DND-41 (cell line): ENCODE results near the gene MACROH2A2.
"Not testable (repeated sequence)": the region's sequence is repeated elsewhere in the genome, so short reads cannot be mapped to it uniquely, and the experiment has no call there.

Experiments
- ATAC-seq: fragments of 200-7000 bp; cut with Tn5 transposase; 3 replicates; pipeline ENCODE4 v1.9.1; 2021; ENCODE audit warnings: low read depth; ENCODE audit not compliant: insufficient read depth
- DNase-seq: peaks from one replicate; pipeline ENCODE4 v3.0.0-alpha.2; 2020
- H2AFZ ChIP-seq: 2 replicates; pipeline ENCODE4 v1.6.0; 2012; ENCODE audit warnings: low read depth, low read length
- H3K27ac ChIP-seq: 2 replicates; pipeline ENCODE4 v1.5.1; 2012; ENCODE audit warnings: low read length, inconsistent platforms
- H3K27me3 ChIP-seq: fragments of 200-600 bp; sonication (generic); 2 replicates; pipeline ENCODE4 v1.6.0; 2012; ENCODE audit warnings: low read length, mild to moderate bottlenecking, inconsistent platforms; ENCODE audit not compliant: insufficient read depth, poor library complexity
- H3K36me3 ChIP-seq: 2 replicates; pipeline ENCODE4 v1.5.1; 2012; ENCODE audit warnings: low read length, inconsistent platforms; ENCODE audit not compliant: insufficient read depth
- H3K4me1 ChIP-seq: 2 replicates; pipeline ENCODE4 v1.5.1; 2012; ENCODE audit warnings: mild to moderate bottlenecking, low read length; ENCODE audit not compliant: insufficient read depth
- H3K4me2 ChIP-seq: 2 replicates; pipeline ENCODE4 v1.6.0; 2012; ENCODE audit warnings: mild to moderate bottlenecking, moderate library complexity, low read length, inconsistent platforms; ENCODE audit not compliant: insufficient read depth
- H3K4me3 ChIP-seq, 2 experiments: fragments of 200-600 bp in 1 of 2; shearing (Covaris generic) in 1 of 2; 2 replicates each; pipeline ENCODE4 v1.5.1; 2012 to 2016; ENCODE audit warnings: inconsistent platforms in 2 of 2, low read length in 2 of 2, mild to moderate bottlenecking in 2 of 2, low read depth in 1 of 2, moderate library complexity in 1 of 2
- H3K79me2 ChIP-seq: 2 replicates; pipeline ENCODE4 v1.6.0; 2012; ENCODE audit warnings: low read length, inconsistent platforms; ENCODE audit not compliant: insufficient read depth
- H3K9ac ChIP-seq: 2 replicates; pipeline ENCODE4 v1.6.0; 2012; ENCODE audit warnings: low read depth, mild to moderate bottlenecking, inconsistent platforms, low read length, moderate library complexity
- H3K9me3 ChIP-seq: 2 replicates; pipeline ENCODE4 v1.5.1; 2012; ENCODE audit warnings: low read length, moderate library complexity, mild to moderate bottlenecking, inconsistent platforms; ENCODE audit not compliant: insufficient read depth, severe bottlenecking
- H4K20me1 ChIP-seq: 2 replicates; pipeline ENCODE4 v1.6.0; 2012; ENCODE audit warnings: low read length; ENCODE audit not compliant: insufficient read depth
- CTCF ChIP-seq: IDR thresholded peaks from 2 replicates; pipeline ENCODE4 v1.5.1; 2012; ENCODE audit warnings: borderline replicate concordance, low read length, moderate library complexity, mild to moderate bottlenecking; ENCODE audit not compliant: poor library complexity, severe bottlenecking; ENCODE audit errors: extremely low read depth
- EZH2 ChIP-seq: IDR thresholded peaks from 3 replicates; pipeline ENCODE4 v1.6.1; 2012; ENCODE audit warnings: borderline replicate concordance, low read depth, mild to moderate bottlenecking, moderate library complexity, low read length, inconsistent platforms; ENCODE audit not compliant: severe bottlenecking

MACROH2A2 gene

GRCh38 chr10:70147259-70147625 is 94.6 kb downstream of the MACROH2A2 start:
- H3K4me3 ChIP-seq: peak overlapping the region in 1 of 2 experiments; percentile 95; a peak in 3 of 4 replicates

GRCh38 chr10:70148516-70148915 is 95.9 kb downstream of the MACROH2A2 start:
- TF ChIP-seq CTCF: no peak
- TF ChIP-seq EZH2: no peak
- peaks cover 49% of the 10 kb centered on the region for H3K4me1 ChIP-seq
- H2AFZ ChIP-seq: no peak overlapping the region
- no peak overlapping the region for H3K4me3 ChIP-seq
- H3K9ac ChIP-seq: peak overlapping the region; percentile 27; the same call in 1 of the 2 replicates
- no peaks in the 10 kb centered on the region for H3K27me3 ChIP-seq
- H3K4me2 ChIP-seq: peak overlapping the region; percentile 95
- no peak overlapping the region for H3K27ac ChIP-seq
- H3K9me3 ChIP-seq: no peaks in the 10 kb centered on the region
- peaks cover 37% of the 10 kb centered on the region for H3K79me2 ChIP-seq
- H3K36me3 ChIP-seq: peaks cover 53% of the 10 kb centered on the region
- DNase-seq (no peak), ATAC-seq (no peak)
- H4K20me1 ChIP-seq: peaks cover 17% of the 10 kb centered on the region

More at GRCh38 chr10:70147259-70147625, 94.6 kb downstream of the MACROH2A2 start:
- Histone ChIP-seq H3K4me1 (peaks cover 51% of the 10 kb centered on the region), H3K27ac (peak overlapping the region; percentile 68), H4K20me1 (peaks cover 27% of the 10 kb centered on the region), H3K79me2 (peaks cover 40% of the 10 kb centered on the region), H3K4me2 (peak overlapping the region; percentile 95), H3K9me3 (no peaks in the 10 kb centered on the region), H3K9ac (peak overlapping the region; percentile 92), H2AFZ (peak overlapping the region; percentile 70; the same call in 1 of the 2 replicates), H3K36me3 (peaks cover 47% of the 10 kb centered on the region), H3K27me3 (no peaks in the 10 kb centered on the region)
- no peak for TF ChIP-seq CTCF
- DNase-seq (no peak), ATAC-seq (no peak)

GRCh38 chr10:70155255-70155838 is 102.7 kb downstream of the MACROH2A2 start:
- H3K4me2 ChIP-seq: no peak overlapping the region
- H3K9ac ChIP-seq: no peak overlapping the region
- no peak overlapping the region for H2AFZ ChIP-seq
- peaks cover 10% of the 10 kb centered on the region; the same call in 1 of the 2 replicates for H4K20me1 ChIP-seq
- H3K36me3 ChIP-seq: peaks cover 99% of the 10 kb centered on the region
- H3K9me3 ChIP-seq: no peaks in the 10 kb centered on the region
- DNase-seq: no peak
- no peak for ATAC-seq
- H3K79me2 ChIP-seq: peaks cover 28% of the 10 kb centered on the region
- H3K27ac ChIP-seq: no peak overlapping the region
- TF ChIP-seq EZH2: no peak
- no peak for TF ChIP-seq CTCF
- H3K27me3 ChIP-seq: no peaks in the 10 kb centered on the region
- H3K4me1 ChIP-seq: no peaks in the 10 kb centered on the region
- no peak overlapping the region for H3K4me3 ChIP-seq

- H2AFZ ChIP-seq: no peak overlapping the region
- H3K27me3 ChIP-seq: no peaks in the 10 kb centered on the region
- ATAC-seq: no peak
- H3K9ac ChIP-seq: no peak overlapping the region; the same call in 1 of the 2 replicates
- H3K79me2 ChIP-seq: peaks cover 51% of the 10 kb centered on the region
- TF ChIP-seq CTCF (no peak), EZH2 (no peak)
- H3K36me3 ChIP-seq: peaks cover 89% of the 10 kb centered on the region
- no peak for DNase-seq
- H3K4me2 ChIP-seq: no peak overlapping the region
- H3K4me1 ChIP-seq: peaks cover 7% of the 10 kb centered on the region
- no peaks in the 10 kb centered on the region for H3K9me3 ChIP-seq
- peaks cover 31% of the 10 kb centered on the region for H4K20me1 ChIP-seq
- H3K27ac ChIP-seq: no peak overlapping the region
- H3K4me3 ChIP-seq: no peak overlapping the region
Measured at GRCh38 chr10:70158113-70158512, 105.5 kb downstream of the MACROH2A2 start.

- ATAC-seq, H3K27me3 ChIP-seq, H3K4me3 ChIP-seq, H3K27ac ChIP-seq, H2AFZ ChIP-seq, H3K9me3 ChIP-seq, DNase-seq, H3K9ac ChIP-seq, H3K4me2 ChIP-seq: not testable (repeated sequence)
- H4K20me1 ChIP-seq: peaks cover 44% of the 10 kb centered on the region
- peaks cover 61% of the 10 kb centered on the region for H3K79me2 ChIP-seq
- peaks cover 19% of the 10 kb centered on the region for H3K4me1 ChIP-seq
- H3K36me3 ChIP-seq: peaks cover 83% of the 10 kb centered on the region
Measured at GRCh38 chr10:70159366-70159765, 106.7 kb downstream of the MACROH2A2 start.
